ENCODE measurements around the gene OSBPL3. TPM values are rescaled to one million over a fixed set of nuclear protein-coding genes. Genes with fewer than 3 reads are reported as not detected.
"Not testable (repeated sequence)": the region's sequence is repeated elsewhere in the genome, so short reads cannot be mapped to it uniquely, and the experiment has no call there.

Gene OSBPL3
- total RNA-seq, 4 donors from 2014 or later: 3.1 to 7.0 (median 5.3) TPM

DNA sequence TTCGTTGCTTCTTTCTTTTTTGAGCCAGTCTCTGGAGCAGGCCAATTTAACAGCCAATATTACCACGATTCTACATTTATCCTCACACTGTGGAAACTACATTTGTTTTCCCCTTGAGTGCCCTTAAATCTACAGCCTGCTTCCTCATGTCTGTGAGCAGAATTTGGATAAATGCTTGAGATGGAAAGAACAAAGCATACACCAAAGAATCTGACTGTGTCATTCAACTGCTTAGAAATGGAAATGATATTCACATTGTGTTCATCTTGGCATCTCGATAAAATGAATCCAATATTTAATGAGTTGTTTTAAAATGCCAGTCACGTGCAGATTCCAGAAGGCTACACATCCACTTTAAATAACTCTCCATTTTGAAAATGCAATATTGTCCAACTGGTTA lies 181.7 kb downstream of the OSBPL3 start:
- TF ChIP-seq, protein P1, sequence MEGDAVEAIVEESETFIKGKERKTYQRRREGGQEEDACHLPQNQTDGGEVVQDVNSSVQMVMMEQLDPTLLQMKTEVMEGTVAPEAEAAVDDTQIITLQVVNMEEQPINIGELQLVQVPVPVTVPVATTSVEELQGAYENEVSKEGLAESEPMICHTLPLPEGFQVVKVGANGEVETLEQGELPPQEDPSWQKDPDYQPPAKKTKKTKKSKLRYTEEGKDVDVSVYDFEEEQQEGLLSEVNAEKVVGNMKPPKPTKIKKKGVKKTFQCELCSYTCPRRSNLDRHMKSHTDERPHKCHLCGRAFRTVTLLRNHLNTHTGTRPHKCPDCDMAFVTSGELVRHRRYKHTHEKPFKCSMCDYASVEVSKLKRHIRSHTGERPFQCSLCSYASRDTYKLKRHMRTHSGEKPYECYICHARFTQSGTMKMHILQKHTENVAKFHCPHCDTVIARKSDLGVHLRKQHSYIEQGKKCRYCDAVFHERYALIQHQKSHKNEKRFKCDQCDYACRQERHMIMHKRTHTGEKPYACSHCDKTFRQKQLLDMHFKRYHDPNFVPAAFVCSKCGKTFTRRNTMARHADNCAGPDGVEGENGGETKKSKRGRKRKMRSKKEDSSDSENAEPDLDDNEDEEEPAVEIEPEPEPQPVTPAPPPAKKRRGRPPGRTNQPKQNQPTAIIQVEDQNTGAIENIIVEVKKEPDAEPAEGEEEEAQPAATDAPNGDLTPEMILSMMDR (IDR thresholded peaks at IDR 0.05 in 4 of 5, conservative IDR thresholded peaks at IDR 0.05 in 1 of 5): no peak
- TF ChIP-seq POLR2A (IDR thresholded peaks at IDR 0.05): no peak
- Histone ChIP-seq H3K4me1 (no peaks in the 10 kb centered on the region), H3K4me3 (no peak overlapping the region), H3K36me3 (no peaks in the 10 kb centered on the region), H3K9me3 (no peaks in the 10 kb centered on the region), H3K27me3 (no peaks in the 10 kb centered on the region), H3K27ac (no peak overlapping the region)
- in situ Hi-C loops (cut with MboI; ENCODE audit: low sequenced_read_pairs in 4 of 4) (no loop called here), intact Hi-C loops (cut with DNase I; ENCODE audit: low total_unique reads) (no loop called here)
- DNase-seq: no peak
- ATAC-seq: no peak

DNA sequence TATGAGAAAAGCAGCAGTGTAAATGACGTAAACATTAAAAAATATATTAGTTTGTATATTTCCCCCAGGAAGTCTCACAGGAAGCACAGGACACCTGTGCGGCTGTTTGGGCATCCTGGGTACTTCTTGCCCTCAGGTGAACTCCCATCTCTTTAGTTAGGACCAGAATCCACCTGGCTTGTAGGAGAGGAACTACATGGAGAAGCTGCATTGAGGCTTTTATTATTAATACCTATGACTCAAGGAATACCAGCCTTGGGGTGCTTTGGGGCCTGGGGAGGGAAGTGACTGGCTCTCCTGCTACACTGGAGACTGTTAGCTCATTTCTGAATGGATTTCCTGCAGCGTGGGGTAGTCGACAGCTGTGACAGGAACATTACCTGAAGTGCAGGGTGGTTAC lies 182.7 kb downstream of the OSBPL3 start:
- no peaks in the 10 kb centered on the region for H3K9me3 ChIP-seq
- no peaks in the 10 kb centered on the region for H3K4me1 ChIP-seq
- TF ChIP-seq, protein P1 (IDR thresholded peaks at IDR 0.05 in 4 of 5, conservative IDR thresholded peaks at IDR 0.05 in 1 of 5): no peak
- TF ChIP-seq POLR2A (IDR thresholded peaks at IDR 0.05): no peak
- no peak for ATAC-seq
- intact Hi-C loops (cut with DNase I; ENCODE audit: low total_unique reads) (no loop called here), in situ Hi-C loops (cut with MboI; ENCODE audit: low sequenced_read_pairs in 4 of 4) (no loop called here)
- no peak for DNase-seq
- H3K27ac ChIP-seq: no peak overlapping the region
- no peaks in the 10 kb centered on the region for H3K36me3 ChIP-seq
- H3K4me3 ChIP-seq: no peak overlapping the region
- H3K27me3 ChIP-seq: no peaks in the 10 kb centered on the region

DNA sequence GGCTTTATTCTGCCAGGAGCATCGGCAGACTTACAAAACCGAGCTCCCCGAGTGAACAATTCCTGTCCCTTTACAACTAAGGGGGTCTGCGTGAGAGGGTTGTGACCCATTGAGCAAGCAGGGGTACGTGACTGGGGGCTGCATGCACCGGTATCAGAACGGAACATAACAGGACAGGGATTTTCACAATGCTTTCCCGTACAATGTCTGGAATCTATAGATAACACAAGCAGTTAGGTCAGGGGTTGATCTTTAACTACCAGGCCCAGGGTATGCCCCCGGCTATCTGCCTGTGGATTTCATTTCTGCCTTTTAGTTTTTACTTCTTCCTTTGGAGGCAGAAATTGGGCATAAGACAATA lies 184.6 kb downstream of the OSBPL3 start:
- intact Hi-C loops (cut with DNase I; ENCODE audit: low total_unique reads): no loop called here

DNA sequence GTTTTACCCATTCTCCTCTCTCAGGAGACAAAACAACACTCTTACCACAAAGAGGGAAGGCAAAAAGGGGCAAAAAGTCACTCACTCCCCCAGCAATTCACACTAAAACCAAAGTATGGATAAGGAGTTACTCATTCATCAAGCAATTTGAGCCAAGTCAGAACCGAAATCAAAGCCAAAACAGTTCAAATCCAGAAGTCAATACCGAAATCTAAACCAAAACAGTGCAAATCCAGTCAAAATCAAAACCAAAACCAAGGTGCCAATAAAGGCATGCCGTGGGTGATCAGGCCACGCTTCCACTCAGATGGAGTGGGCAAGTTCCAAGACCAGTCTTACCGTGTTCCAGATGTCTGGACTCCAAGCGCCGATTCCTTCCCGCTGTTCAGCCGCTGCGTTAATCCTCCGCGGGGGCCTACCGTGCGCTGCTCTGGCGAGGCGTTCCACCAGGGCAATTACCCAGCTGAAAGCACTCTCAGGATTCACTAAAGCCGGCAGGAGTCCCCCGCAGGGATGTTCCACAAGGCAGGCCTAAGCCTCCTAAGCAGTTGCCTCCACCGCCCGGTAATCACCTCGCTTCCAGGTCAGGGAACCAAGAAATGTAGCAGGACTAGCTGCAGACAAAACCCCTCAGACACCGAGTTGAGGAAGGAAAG lies 185.1 kb downstream of the OSBPL3 start:
- in situ Hi-C loops (cut with MboI; ENCODE audit: low sequenced_read_pairs in 4 of 4): not testable (repeated sequence)

More for the DNA sequence above, 184.6 kb downstream of the OSBPL3 start:
- TF ChIP-seq POLR2A (IDR thresholded peaks at IDR 0.05): no peak
- TF ChIP-seq, protein P1 (IDR thresholded peaks at IDR 0.05 in 4 of 5, conservative IDR thresholded peaks at IDR 0.05 in 1 of 5): no peak
- H3K9me3 ChIP-seq: no peaks in the 10 kb centered on the region
- in situ Hi-C loops (cut with MboI; ENCODE audit: low sequenced_read_pairs in 4 of 4): no loop called here
- no peaks in the 10 kb centered on the region for H3K36me3 ChIP-seq
- H3K27me3 ChIP-seq: no peaks in the 10 kb centered on the region
- H3K4me1 ChIP-seq: no peaks in the 10 kb centered on the region
- no peak for DNase-seq
- H3K27ac ChIP-seq: no peak overlapping the region
- ATAC-seq: no peak
- no peak overlapping the region for H3K4me3 ChIP-seq

DNA sequence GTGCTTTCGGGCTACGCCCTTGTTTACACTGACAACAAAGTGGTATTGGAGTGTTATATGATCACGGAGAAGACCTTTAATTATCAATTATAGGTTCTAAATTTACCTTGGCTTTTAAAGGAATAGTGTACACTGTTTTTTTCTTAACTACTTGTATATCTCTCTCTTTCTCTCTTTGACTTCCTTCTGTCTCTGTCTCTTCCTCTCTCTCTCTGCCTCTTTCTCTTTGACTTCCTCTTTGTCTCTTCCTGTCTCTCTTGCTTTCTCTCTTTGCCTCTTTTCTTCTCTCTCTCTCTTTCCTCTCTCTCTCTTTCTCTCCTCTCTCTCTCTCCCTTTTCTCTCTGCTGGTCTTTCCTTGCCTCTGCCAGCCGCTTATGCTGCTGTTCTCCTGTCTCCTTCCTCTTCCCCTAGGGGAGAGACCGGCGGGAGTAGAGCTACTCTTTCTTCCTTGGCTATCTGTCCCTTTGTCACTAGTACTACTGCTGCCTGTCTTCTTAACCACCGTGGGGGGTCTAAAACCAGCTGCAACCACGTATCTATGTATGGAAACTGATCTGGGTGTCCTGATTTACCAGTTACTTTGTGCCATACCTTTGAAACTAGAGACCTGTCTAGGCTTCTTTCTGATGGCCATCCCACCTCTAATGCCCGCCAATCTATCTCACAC lies 185.9 kb downstream of the OSBPL3 start:
- no peak overlapping the region for H3K27ac ChIP-seq
- no peaks in the 10 kb centered on the region for H3K27me3 ChIP-seq
- no peak for DNase-seq
- intact Hi-C loops (cut with DNase I; ENCODE audit: low total_unique reads) (no loop called here), in situ Hi-C loops (cut with MboI; ENCODE audit: low sequenced_read_pairs in 4 of 4) (no loop called here)
- H3K4me1 ChIP-seq: no peaks in the 10 kb centered on the region
- no peaks in the 10 kb centered on the region for H3K36me3 ChIP-seq
- TF ChIP-seq, protein P1 (IDR thresholded peaks at IDR 0.05 in 4 of 5, conservative IDR thresholded peaks at IDR 0.05 in 1 of 5): no peak
- TF ChIP-seq POLR2A (IDR thresholded peaks at IDR 0.05): no peak
- no peak for ATAC-seq
- H3K4me3 ChIP-seq: no peak overlapping the region
- H3K9me3 ChIP-seq: no peaks in the 10 kb centered on the region

More for the DNA sequence above, 185.1 kb downstream of the OSBPL3 start:
- H3K27ac ChIP-seq; intact Hi-C loops (cut with DNase I; ENCODE audit: low total_unique reads); DNase-seq; H3K36me3 ChIP-seq; ATAC-seq; H3K4me1 ChIP-seq; H3K27me3 ChIP-seq; H3K9me3 ChIP-seq; H3K4me3 ChIP-seq: not testable (repeated sequence)

All from gastrocnemius medialis (tissue), 4 donors.